ENCODE data around the gene POLR3K.

The POLR3K gene

GRCh38 chr16:9903-10665, 43.3 kb downstream of the POLR3K start:
- no peaks in the 10 kb centered on the region for H3K4me1 ChIP-seq (ENCODE audit: control insufficient read depth in 1 of 2, insufficient read depth in 2 of 2, low read length in 2 of 2)
- H3K36me3 ChIP-seq (ENCODE audit: control insufficient read depth in 1 of 2, insufficient read depth in 2 of 2, low read length in 2 of 2): no peaks in the 10 kb centered on the region
- no peak overlapping the region for H3K4me3 ChIP-seq (ENCODE audit: low read depth in 1 of 2, low read length in 2 of 2)
- no peaks in the 10 kb centered on the region for H3K27me3 ChIP-seq (ENCODE audit: low read depth, low read length)
- no peaks in the 10 kb centered on the region for H3K9me3 ChIP-seq (ENCODE audit: control insufficient read depth in 1 of 2, low read length in 2 of 2)
- H3K27ac ChIP-seq (ENCODE audit: low read length): no peak overlapping the region

All from muscle layer of duodenum (tissue), 2 donors.